ENCODE results near the gene TRUB2. TPM values are rescaled to one million over a fixed set of nuclear protein-coding genes. Genes with fewer than 3 reads are reported as not detected.

TRUB2 gene
- total and polyA plus RNA-seq, 2 of the 13 experiments (the other 11 are each of a cell fraction or from before 2014, with no cell fraction given): 22.3 to 41.2 TPM

GRCh38 chr9:128296340-128297220 lies 25.7 kb downstream of the TRUB2 start (continued):
- 0 out of 2 replicates have a peak, but pooled peaks have one; percentile 61 for TF ChIP-seq PLSCR1 (CRISPR knock-in tag; IDR thresholded peaks at IDR 0.05; ENCODE audit: borderline replicate concordance)
- no peak for TF ChIP-seq KDM5B (CRISPR knock-in tag; IDR thresholded peaks at IDR 0.05; ENCODE audit: borderline replicate concordance)
- TF ChIP-seq ZNF441 (CRISPR knock-in tag; IDR thresholded peaks at IDR 0.05; ENCODE audit: borderline replicate concordance): peak; percentile 100
- no peak for TF ChIP-seq PRDM4 (CRISPR knock-in tag; IDR thresholded peaks at IDR 0.05; ENCODE audit: borderline replicate concordance)
- no peak for TF ChIP-seq ZNF768 (CRISPR knock-in tag; IDR thresholded peaks at IDR 0.05)
- no peak for TF ChIP-seq ZSCAN5A (CRISPR knock-in tag; IDR thresholded peaks at IDR 0.05; ENCODE audit: borderline replicate concordance)
- no peak for TF ChIP-seq ZFP36L2 (CRISPR knock-in tag; IDR thresholded peaks at IDR 0.05)
- no peak for TF ChIP-seq ATRX (CRISPR knock-in tag; IDR thresholded peaks at IDR 0.05; ENCODE audit: borderline replicate concordance)
- TF ChIP-seq ARID3A (IDR thresholded peaks at IDR 0.05; ENCODE audit: low read depth, low read length): peak; percentile 34; the same call in 1 of the 2 replicates
- no peak for TF ChIP-seq CHCHD3 (CRISPR knock-in tag; IDR thresholded peaks at IDR 0.05)
- no peak for TF ChIP-seq RBM39 (IDR thresholded peaks at IDR 0.05; ENCODE audit: low read depth, low read length, poor library complexity, severe bottlenecking)
- peak; percentile 10; the same call in 1 of the 2 replicates for TF ChIP-seq CBX5 (CRISPR knock-in tag; IDR thresholded peaks at IDR 0.05; ENCODE audit: borderline replicate concordance)
- TF ChIP-seq ZNF484 (CRISPR knock-in tag; IDR thresholded peaks at IDR 0.05; ENCODE audit: borderline replicate concordance, low read depth): no peak
- peak; percentile 47; the same call in 1 of the 2 replicates for TF ChIP-seq PHF21A (CRISPR knock-in tag; IDR thresholded peaks at IDR 0.05)
- peak; percentile 22; the same call in 1 of the 2 replicates for TF ChIP-seq RCOR2 (CRISPR knock-in tag; IDR thresholded peaks at IDR 0.05)
- no peak for TF ChIP-seq JUND (CRISPR knock-in tag; IDR thresholded peaks at IDR 0.05)
- 0 out of 2 replicates have a peak, but pooled peaks have one; percentile 37 for TF ChIP-seq ZNF431 (CRISPR knock-in tag; IDR thresholded peaks at IDR 0.05; ENCODE audit: borderline replicate concordance, low read depth)
- no peak for TF ChIP-seq ZNF704 (CRISPR knock-in tag; IDR thresholded peaks at IDR 0.05; ENCODE audit: borderline replicate concordance)
- TF ChIP-seq ZNF207 (IDR thresholded peaks at IDR 0.05; ENCODE audit: borderline replicate concordance): no peak
- TF ChIP-seq ZNF605 (CRISPR knock-in tag; IDR thresholded peaks at IDR 0.05): peak; percentile 11; the same call in 1 of the 2 replicates
